OCI-M1 (cell line): ENCODE data around the gene ZNF473.
A peak's percentile ranks its signal among the peaks of the same experiment; 100 is the strongest.
"Not testable (repeated sequence)": the region's sequence is repeated elsewhere in the genome, so short reads cannot be mapped to it uniquely, and the experiment has no call there.

Source experiments
- DNase-seq: peaks from one replicate; lab custom pipeline; 2025; lab: John Stamatoyannopoulos, UW

The ZNF473 gene

GRCh38 chr19:50050406-50051227 is 24.8 kb downstream of the ZNF473 start:
- DNase-seq, result no peak

- DNase-seq, result not testable (repeated sequence)
Observed at GRCh38 chr19:50051228-50051895, 25.6 kb downstream of the ZNF473 start.

- DNase-seq, result no peak
Observed at GRCh38 chr19:50051964-50052363, 26.2 kb downstream of the ZNF473 start.

GRCh38 chr19:50053119-50053518 is 27.3 kb downstream of the ZNF473 start:
- peak; percentile 22 for DNase-seq

GRCh38 chr19:50058425-50058824 is 32.6 kb downstream of the ZNF473 start:
- no peak for DNase-seq

- no peak for DNase-seq
Observed at GRCh38 chr19:50059045-50059444, 33.2 kb downstream of the ZNF473 start.

- DNase-seq, result no peak
Observed at GRCh38 chr19:50060107-50060506, 34.3 kb downstream of the ZNF473 start.

- DNase-seq, result no peak
Observed at GRCh38 chr19:50061650-50062049, 35.8 kb downstream of the ZNF473 start.

GRCh38 chr19:50065938-50066337 is 40.1 kb downstream of the ZNF473 start:
- DNase-seq, result no peak

GRCh38 chr19:50067575-50067974 is 41.8 kb downstream of the ZNF473 start:
- no peak for DNase-seq

GRCh38 chr19:50068382-50068781 is 42.6 kb downstream of the ZNF473 start:
- DNase-seq, result not testable (repeated sequence)

- DNase-seq, result not testable (repeated sequence)
Observed at GRCh38 chr19:50075076-50075475, 49.3 kb downstream of the ZNF473 start.

- DNase-seq, result not testable (repeated sequence)
Observed at GRCh38 chr19:50075644-50076372, 50.0 kb downstream of the ZNF473 start.

- not testable (repeated sequence) for DNase-seq
Observed at GRCh38 chr19:50076581-50077355, 51.0 kb downstream of the ZNF473 start.

GRCh38 chr19:50079014-50079413 is 53.2 kb downstream of the ZNF473 start:
- not testable (repeated sequence) for DNase-seq

- peak; percentile 14 for DNase-seq
Observed at GRCh38 chr19:50084440-50084839, 58.6 kb downstream of the ZNF473 start.

GRCh38 chr19:50087153-50087552 is 61.3 kb downstream of the ZNF473 start:
- not testable (repeated sequence) for DNase-seq

- not testable (repeated sequence) for DNase-seq
Observed at GRCh38 chr19:50090706-50091105, 64.9 kb downstream of the ZNF473 start.

GRCh38 chr19:50091786-50092185 is 66.0 kb downstream of the ZNF473 start:
- DNase-seq, result not testable (repeated sequence)

GRCh38 chr19:50092597-50092996 is 66.8 kb downstream of the ZNF473 start:
- DNase-seq, result not testable (repeated sequence)

- not testable (repeated sequence) for DNase-seq
Observed at GRCh38 chr19:50097884-50098283, 72.1 kb downstream of the ZNF473 start.

GRCh38 chr19:50098892-50099291 is 73.1 kb downstream of the ZNF473 start:
- DNase-seq, result not testable (repeated sequence)
